HG03354 (cell line): Measurements from ENCODE around the gene RELT.

Source experiments
- ATAC-seq: cut with Tn5 transposase; IDR thresholded peaks from one replicate; pipeline ENCODE4 v1.9.1; 2021; ENCODE audit warnings: mild to moderate bottlenecking; ENCODE audit not compliant: unreplicated experiment, poor library complexity, severe bottlenecking

Gene RELT

GRCh38 chr11:73367482-73368024, 8.6 kb upstream of the RELT start:
- no peak for ATAC-seq

GRCh38 chr11:73372375-73372993, 3.7 kb upstream of the RELT start:
- no peak for ATAC-seq

- no peak for ATAC-seq
Observed at GRCh38 chr11:73374151-73374550, 2.0 kb upstream of the RELT start.

GRCh38 chr11:73375830-73376159, 404 bp upstream of the RELT start:
- no peak for ATAC-seq

GRCh38 chr11:73376803-73377629, 817 bp downstream of the RELT start:
- peak; percentile 22 for ATAC-seq

- no peak for ATAC-seq
Observed at GRCh38 chr11:73379189-73379880, 3.1 kb downstream of the RELT start.

- ATAC-seq: no peak
Observed at GRCh38 chr11:73380331-73380730, 4.1 kb downstream of the RELT start.

GRCh38 chr11:73380897-73381410, 4.8 kb downstream of the RELT start:
- no peak for ATAC-seq

- no peak for ATAC-seq
Observed at GRCh38 chr11:73381589-73381988, 5.4 kb downstream of the RELT start.

- ATAC-seq: no peak
Observed at GRCh38 chr11:73382183-73382582, 6.0 kb downstream of the RELT start.

GRCh38 chr11:73382747-73383146, 6.5 kb downstream of the RELT start:
- ATAC-seq: no peak

GRCh38 chr11:73383249-73384124, 7.3 kb downstream of the RELT start:
- ATAC-seq: no peak

- no peak for ATAC-seq
Observed at GRCh38 chr11:73384125-73384441, 7.9 kb downstream of the RELT start.

- no peak for ATAC-seq
Observed at GRCh38 chr11:73384531-73384871, 8.3 kb downstream of the RELT start.

- ATAC-seq: peak; percentile 67
Observed at GRCh38 chr11:73384872-73385689, 8.9 kb downstream of the RELT start.

GRCh38 chr11:73386016-73386415, 9.8 kb downstream of the RELT start:
- no peak for ATAC-seq

GRCh38 chr11:73386546-73386945, 10.3 kb downstream of the RELT start:
- ATAC-seq: no peak

GRCh38 chr11:73387594-73388264, 11.5 kb downstream of the RELT start:
- ATAC-seq: no peak
